Measurements from ENCODE around the gene GSG1L.
"Not testable (repeated sequence)": the region's sequence is repeated elsewhere in the genome, so short reads cannot be mapped to it uniquely, and the experiment has no call there.

GSG1L gene

DNA sequence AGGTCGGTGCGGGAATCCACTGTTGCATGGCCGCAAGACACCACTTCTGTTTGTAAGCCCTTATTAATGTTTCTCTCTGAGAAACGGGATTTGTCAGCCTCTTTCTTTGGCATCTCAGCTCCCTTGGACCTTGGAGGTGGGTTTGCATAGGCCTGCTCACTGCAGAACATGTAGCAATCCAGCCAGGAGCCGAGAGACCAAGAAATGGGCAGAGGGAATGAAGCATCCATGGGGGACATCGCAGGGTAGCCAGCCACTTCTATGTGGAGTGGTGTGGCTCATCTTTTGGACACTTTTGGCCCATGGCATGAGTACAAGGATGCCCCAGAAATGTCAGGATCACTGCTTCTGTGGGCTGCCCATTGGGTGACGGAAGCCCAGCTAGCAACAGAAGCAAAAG, 79.4 kb downstream of the GSG1L start:
- no peak for TF ChIP-seq CTCF (IDR thresholded peaks at IDR 0.05; ENCODE audit: insufficient read depth, low read length, poor library complexity, severe bottlenecking)
- H3K36me3 ChIP-seq (ENCODE audit: control insufficient read depth, insufficient read depth, low read length), result no peaks in the 10 kb centered on the region
- H3K27me3 ChIP-seq (replicated peaks; ENCODE audit: control insufficient read depth, insufficient read depth, low read length), result no peaks in the 10 kb centered on the region
- no peak for DNase-seq (ENCODE audit: extremely low read depth, insufficient read length)
- H3K4me3 ChIP-seq (replicated peaks; ENCODE audit: low read depth, low read length), result no peak overlapping the region

GRCh38 chr16:27983244-27983643, 80.3 kb downstream of the GSG1L start:
- Histone ChIP-seq H3K27me3 (replicated peaks; ENCODE audit: control insufficient read depth, insufficient read depth, low read length) (no peaks in the 10 kb centered on the region), H3K4me3 (replicated peaks; ENCODE audit: low read depth, low read length) (no peak overlapping the region), H3K36me3 (ENCODE audit: control insufficient read depth, insufficient read depth, low read length) (no peaks in the 10 kb centered on the region)
- no peak for TF ChIP-seq CTCF (IDR thresholded peaks at IDR 0.05; ENCODE audit: insufficient read depth, low read length, poor library complexity, severe bottlenecking)
- no peak for DNase-seq (ENCODE audit: extremely low read depth, insufficient read length)

- Histone ChIP-seq H3K4me3 (replicated peaks; ENCODE audit: low read depth, low read length) (no peak overlapping the region), H3K27me3 (replicated peaks; ENCODE audit: control insufficient read depth, insufficient read depth, low read length) (no peaks in the 10 kb centered on the region), H3K36me3 (ENCODE audit: control insufficient read depth, insufficient read depth, low read length) (no peaks in the 10 kb centered on the region)
- DNase-seq (ENCODE audit: extremely low read depth, insufficient read length), result no peak
- no peak for TF ChIP-seq CTCF (IDR thresholded peaks at IDR 0.05; ENCODE audit: insufficient read depth, low read length, poor library complexity, severe bottlenecking)
These were observed 81.3 kb downstream of the GSG1L start for GRCh38 chr16:27982184-27982583.

- H3K4me3 ChIP-seq (replicated peaks; ENCODE audit: low read depth, low read length), result no peak overlapping the region
- no peaks in the 10 kb centered on the region for H3K27me3 ChIP-seq (replicated peaks; ENCODE audit: control insufficient read depth, insufficient read depth, low read length)
These were observed 82.4 kb downstream of the GSG1L start for GRCh38 chr16:27980919-27981700.

GRCh38 chr16:27980076-27980775, 83.3 kb downstream of the GSG1L start:
- Histone ChIP-seq H3K4me3 (replicated peaks; ENCODE audit: low read depth, low read length) (no peak overlapping the region), H3K27me3 (replicated peaks; ENCODE audit: control insufficient read depth, insufficient read depth, low read length) (no peaks in the 10 kb centered on the region), H3K36me3 (ENCODE audit: control insufficient read depth, insufficient read depth, low read length) (no peaks in the 10 kb centered on the region)
- no peak for TF ChIP-seq CTCF (IDR thresholded peaks at IDR 0.05; ENCODE audit: insufficient read depth, low read length, poor library complexity, severe bottlenecking)
- DNase-seq (ENCODE audit: extremely low read depth, insufficient read length), result no peak

More at GRCh38 chr16:27980919-27981700, 82.4 kb downstream of the GSG1L start:
- H3K36me3 ChIP-seq (ENCODE audit: control insufficient read depth, insufficient read depth, low read length), result no peaks in the 10 kb centered on the region
- TF ChIP-seq CTCF (IDR thresholded peaks at IDR 0.05; ENCODE audit: insufficient read depth, low read length, poor library complexity, severe bottlenecking), result no peak
- no peak for DNase-seq (ENCODE audit: extremely low read depth, insufficient read length)

GRCh38 chr16:27979668-27980067, 83.8 kb downstream of the GSG1L start:
- DNase-seq (ENCODE audit: extremely low read depth, insufficient read length); H3K27me3 ChIP-seq (replicated peaks; ENCODE audit: control insufficient read depth, insufficient read depth, low read length); H3K36me3 ChIP-seq (ENCODE audit: control insufficient read depth, insufficient read depth, low read length); H3K4me3 ChIP-seq (replicated peaks; ENCODE audit: low read depth, low read length): not testable (repeated sequence)
